Germinal center (tissue), 1 donor: ENCODE measurements around the gene SLC16A5.
A peak's percentile ranks its signal among the peaks of the same experiment; 100 is the strongest.
"Not testable (repeated sequence)": the region's sequence is repeated elsewhere in the genome, so short reads cannot be mapped to it uniquely, and the experiment has no call there.

Experiments
- DNase-seq: peaks from one replicate; pipeline ENCODE4 v3.0.0; 2012; ENCODE audit warnings: mixed read lengths, low spot score

SLC16A5 gene

DNA sequence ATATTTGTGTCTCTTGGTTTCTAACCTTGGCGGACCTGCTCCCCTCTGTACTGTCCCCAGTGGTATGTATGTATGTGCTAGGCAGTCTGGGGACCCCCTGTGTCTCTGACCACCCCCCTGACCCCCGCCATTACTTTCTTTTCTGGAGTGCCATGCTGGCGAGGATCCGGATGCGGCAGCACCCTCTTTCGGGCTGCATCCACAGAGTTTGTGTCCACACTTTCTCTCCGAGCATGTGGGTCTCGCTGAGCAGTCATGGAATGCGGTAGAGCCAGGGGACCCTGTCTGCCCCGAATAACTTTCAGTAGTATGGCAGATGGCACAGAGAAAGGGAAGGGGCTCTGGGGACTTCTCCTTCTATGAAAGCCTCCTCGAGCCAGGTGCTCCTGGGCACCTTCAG is 23.7 kb upstream of the SLC16A5 start:
- DNase-seq, result no peak

DNA sequence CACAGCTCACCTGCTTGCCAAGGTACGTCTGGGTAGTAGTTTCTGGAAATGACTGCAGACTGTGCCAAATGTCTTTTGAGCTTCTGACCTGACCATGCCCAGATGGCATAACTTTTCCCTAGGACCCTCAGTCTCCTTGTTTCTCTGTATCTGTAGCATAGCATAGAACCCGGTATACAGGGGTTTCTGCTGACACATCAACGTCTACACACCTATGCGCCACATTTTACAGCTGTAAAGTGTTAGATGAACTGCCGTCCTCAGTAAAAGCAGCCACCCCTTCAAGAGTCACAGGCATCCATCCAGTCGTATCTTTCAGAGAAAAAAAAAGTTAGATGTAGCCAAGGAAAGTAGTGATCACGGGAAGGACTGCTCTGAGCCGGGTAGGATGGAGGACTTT is 23.3 kb upstream of the SLC16A5 start:
- no peak for DNase-seq

DNA sequence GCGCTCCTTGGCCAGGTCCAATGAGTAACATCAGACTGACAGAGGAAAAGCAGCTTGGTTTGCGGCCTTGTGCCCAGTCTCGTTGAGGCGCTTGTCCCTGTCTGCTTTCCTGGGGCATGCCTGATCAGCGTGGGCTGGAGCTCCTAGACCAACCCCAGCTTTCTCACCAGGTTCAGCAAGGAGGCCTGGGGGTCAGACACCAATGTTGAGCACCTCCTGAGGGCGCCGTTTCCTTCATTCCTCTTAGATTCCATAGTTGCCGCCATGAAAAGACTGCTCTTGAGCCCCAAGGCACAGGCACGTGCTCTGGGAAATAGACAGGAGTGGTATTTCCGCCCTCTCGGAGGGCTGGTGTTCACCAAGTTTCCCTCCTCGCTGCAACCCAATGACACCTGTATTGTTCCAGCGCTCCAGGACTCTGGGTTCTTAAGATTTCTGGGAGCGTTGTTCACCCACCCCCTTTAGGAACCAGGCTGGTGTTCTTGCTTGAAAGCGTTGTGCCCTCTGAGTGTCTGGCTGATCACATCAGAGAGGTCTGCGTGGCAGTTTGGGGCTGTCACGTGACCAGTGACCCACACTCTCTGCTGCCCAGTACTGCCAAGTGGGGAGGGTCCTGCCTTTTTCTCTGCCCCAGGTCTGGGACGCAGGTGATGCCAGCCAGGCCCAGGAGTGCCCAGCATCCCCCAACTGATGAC is 22.7 kb upstream of the SLC16A5 start:
- no peak for DNase-seq

DNA sequence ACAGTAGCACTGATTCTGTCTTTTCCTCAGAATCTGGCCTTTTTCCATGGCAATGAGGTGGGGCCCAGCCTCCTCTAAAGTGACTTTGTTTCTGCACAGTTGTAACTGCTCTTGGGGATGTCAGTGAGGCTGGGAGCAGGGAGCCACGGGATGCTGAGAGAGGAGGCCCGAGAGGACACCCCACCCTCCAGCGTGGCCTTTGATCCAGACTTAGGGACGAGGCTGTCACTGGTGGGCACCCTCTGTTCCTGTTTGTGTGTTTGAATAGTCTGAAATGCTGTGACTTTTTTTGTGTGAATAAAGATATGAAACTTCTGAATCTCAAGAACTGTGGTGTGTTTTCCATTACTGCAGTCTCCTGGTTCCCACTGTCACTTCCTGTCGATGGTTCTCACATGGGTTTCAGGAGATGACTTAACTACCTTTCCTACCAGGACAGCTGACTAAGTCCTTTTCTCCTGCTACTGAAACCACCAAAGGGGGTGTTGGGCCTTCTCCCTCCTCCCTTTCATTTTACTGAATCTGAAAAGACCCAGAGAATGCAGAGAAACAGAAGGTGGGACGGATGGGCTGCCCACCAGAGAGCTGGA is 22.1 kb upstream of the SLC16A5 start:
- no peak for DNase-seq

DNA sequence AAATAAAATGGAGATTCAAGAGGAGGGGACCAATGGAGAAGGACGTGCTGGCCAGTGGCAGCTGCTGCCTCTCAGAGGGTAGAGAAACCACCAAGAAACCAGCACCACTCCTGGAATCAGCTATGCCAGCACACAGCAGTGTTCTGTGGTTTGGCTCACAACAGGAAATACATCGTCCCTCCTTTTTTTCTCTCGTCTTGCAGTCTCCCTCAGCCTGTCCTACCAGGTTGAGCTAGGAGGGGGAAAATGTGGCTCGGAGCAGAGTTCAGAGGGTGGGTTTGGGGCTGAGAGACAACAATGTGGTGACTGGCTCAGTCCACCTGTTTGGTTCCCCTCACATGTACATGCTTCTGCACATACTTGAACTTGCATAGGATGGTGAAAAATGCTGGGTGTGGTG is 19.9 kb upstream of the SLC16A5 start:
- no peak for DNase-seq

DNA sequence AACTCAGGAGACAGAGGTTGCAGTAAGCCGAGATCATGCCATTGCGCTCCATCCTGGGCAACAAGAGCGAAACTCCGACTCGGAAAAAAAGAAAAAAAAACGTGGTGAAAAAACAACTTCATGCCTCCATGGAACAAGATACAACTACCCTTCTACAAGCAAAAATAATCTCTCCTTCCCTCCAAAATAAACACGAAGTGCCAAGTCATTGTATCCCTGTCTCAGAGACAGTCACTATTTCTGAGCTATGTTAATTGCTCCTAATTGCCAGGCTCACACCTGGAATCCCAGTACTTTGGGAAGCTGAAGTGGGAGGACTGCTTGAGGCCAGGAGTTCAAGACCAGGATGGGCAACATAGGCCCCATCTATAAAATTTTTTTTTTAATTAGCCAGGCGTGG is 19.0 kb upstream of the SLC16A5 start:
- no peak for DNase-seq

DNA sequence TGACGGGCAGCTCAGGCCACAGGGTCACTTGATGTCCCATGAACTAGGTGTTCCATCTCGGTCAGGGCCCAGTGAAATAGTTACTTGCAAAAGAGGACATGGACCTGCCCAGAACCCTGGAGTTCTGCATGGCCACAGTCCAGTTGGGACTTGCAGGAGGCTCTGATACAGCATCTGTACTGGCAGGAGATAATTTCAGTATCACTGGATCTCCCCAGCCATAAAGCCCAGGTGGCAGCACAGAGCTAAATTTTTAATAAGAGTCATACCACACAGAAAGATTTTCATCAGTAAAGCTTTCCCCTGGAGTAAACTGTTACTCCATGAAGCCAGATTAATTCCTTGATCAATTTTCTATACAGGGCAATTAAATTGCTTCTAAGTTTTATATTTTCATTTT is 18.0 kb upstream of the SLC16A5 start:
- no peak for DNase-seq

DNA sequence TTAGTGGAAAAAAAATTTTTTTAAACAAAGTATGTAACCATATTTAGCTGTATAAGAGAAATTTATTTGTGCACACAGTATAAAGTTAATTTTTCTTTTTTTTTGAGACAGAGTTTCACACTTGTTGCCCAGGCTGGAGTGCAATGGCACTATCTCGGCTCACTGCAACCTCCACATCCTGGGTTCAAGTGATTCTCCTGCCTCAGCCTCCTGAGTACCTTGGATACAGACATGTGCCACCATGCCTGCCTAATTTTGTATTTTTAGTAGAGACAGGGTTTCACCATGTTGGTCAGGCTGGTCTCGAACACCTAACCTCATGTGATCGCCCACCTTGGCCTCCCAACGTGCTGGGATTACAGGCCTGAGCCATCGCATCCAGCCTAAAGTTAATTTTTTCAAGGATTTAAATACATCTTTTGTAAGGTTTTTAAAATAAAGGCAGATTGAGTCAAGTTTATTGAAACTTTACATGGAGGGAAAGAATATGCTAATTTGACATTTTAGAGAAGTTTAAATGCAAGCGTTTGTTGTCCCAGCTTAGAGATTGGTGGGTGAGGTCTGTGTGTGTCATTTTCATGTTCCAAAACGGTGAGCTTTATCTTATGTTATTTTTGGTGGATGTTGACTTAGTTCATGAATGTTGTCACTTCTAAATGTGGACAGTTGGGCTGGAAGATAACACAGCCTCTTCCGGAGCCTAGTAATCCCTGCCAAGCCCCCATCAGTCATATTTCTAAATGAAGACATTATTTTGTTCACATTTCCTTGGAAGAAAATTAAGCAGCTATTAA is 16.1 kb upstream of the SLC16A5 start:
- not testable (repeated sequence) for DNase-seq

DNA sequence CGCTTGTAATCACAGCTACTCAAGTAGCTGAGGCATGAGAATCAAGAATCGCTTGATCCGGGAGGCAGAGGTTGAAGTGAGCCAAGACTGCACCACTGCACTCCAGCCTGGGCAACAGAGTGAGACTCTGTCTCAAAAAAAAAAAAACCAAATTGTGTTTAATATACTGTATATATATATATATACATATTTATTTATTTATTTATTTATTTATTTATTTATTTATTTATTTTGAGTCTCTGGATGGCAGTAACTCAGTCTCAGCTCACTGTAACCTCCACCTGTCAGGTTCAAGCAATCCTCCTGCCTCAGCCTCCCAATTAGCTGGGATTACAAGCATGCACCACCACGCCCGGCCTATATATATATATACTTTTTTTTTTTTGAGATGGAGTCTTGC is 14.8 kb upstream of the SLC16A5 start:
- DNase-seq, result not testable (repeated sequence)

DNA sequence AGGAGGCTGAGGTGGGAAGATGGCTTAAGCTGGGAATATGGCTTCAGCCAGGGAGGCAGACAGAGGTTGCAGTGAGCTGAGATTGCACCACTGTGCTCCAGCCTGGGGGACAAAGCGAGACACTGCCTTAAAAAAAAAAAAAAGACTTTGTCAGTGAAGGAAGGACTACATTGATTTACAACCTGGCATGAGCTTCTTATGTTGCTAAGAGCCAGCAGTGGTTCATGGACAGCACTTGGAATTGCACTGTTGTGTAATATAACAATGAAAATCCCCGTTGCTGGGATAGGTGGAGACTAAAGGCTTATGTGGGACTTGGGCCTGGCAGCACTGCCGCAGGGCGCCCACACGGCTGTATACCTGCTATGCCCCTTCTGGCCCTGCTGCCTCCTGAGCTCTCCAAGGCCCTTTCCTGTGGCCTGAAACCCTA is 14.1 kb upstream of the SLC16A5 start:
- no peak for DNase-seq

DNA sequence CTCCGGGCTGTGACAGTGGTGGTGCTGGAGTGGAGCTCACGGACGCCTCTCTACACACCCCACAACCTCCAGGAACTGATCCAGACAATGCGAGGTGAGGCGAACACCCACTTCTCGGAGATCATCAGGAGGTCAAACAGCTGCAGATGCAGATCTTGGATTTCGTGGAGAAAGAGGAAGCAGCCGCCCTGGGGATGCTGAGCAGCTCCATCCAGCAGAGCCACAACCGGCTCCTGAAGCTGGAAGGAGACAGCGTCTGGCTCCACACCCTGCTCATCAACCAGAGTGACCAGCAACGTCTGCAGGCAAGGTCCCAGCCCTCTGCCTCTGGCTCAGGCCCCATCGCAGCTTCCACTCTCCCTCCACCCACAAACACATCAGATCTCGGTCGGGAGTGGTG is 13.2 kb upstream of the SLC16A5 start:
- DNase-seq, result no peak

DNA sequence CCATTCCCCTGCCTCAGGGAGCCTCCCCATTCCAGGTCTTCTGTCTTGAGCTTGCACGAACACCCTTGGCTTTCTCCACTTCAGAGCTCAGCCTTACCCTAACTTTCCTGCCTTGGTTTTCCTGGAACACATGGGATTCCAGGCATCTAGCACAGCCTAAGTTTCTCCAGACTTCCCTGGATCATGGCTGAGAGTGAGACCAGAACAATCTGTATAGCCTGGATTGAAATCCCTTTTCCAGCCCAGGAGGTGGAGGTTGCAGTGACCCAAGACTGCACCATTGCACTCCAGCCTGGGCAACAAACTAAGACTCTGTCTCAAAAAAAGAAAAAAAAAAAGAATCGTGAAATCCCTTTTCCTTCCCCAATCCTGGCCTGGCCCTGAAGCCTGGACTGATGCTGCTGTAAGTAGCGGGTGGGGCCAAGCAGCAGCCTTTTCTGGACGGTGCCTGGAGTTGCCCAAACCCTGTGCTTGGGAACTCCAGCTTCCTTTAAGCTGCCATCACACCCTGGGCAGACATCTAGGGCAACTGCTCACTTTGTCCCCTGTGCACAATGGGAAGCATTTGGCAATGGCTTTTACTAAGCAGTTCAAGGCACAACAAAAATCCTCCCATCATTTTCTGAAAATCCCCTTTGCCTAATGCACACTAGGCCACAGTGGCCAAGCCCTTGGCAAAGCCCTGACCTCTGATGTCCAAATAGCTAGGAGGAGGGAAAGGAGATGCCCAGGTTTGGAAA is 12.0 kb upstream of the SLC16A5 start:
- DNase-seq, result no peak

DNA sequence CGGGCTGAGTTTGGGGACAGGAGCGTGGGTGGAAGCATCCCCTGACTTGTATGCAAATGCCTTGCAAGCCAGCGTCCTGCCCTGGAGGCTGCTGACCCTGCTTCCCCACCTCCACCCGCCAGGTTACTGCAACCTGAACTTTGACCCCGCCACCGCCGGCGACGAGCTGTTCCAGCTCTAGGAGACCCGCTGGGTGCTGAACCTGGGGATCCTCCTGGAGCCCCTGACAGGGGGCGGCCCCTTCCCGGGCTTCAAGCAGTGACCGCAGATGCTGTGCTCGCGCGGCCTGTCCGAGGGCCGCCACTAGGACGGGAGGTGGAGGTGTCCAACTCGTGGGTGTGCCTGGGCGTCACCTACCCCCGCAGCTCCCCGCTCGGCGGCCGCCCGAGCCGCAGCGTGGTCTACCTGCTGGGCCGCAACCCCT is 10.7 kb upstream of the SLC16A5 start:
- DNase-seq, result no peak

DNA sequence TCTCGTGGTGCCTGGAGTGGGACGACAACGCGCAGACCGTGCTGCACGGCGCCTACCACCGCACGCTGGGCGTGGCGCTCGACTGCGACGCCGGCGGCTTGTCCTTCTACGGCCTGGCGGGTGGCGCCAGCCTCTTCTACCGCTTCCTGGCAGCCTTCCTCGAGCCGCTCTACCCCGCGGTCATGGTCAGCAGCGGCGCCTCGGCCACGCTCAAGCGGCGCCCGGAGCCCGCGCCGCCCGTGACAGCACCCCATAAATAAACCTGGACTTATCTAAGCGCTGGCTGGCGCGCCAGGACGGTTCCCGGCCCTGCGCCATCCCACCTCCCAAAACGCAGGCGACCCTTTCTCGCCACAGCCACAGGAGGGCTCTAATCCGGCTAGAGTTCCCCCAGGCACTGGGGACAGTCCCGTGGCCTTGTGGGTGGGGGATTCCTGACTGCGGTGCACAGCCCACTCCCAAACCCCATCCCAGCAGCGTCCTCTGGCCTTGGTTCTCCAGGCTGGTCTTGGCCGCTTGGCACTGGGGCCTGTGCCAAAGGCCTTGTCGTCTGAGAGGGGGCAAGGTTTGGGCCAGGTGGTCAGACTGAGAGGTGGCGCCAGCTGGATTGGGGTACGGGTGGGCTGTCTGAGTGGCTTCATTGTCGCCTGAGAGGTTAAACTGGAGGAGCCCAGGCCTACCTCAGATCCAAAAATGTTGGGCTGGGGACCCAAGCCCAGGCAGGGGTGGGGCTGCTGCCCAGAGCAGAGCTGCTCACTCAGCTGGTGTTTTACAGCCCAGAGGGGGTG is 10.1 kb upstream of the SLC16A5 start:
- DNase-seq, result peak; percentile 57

DNA sequence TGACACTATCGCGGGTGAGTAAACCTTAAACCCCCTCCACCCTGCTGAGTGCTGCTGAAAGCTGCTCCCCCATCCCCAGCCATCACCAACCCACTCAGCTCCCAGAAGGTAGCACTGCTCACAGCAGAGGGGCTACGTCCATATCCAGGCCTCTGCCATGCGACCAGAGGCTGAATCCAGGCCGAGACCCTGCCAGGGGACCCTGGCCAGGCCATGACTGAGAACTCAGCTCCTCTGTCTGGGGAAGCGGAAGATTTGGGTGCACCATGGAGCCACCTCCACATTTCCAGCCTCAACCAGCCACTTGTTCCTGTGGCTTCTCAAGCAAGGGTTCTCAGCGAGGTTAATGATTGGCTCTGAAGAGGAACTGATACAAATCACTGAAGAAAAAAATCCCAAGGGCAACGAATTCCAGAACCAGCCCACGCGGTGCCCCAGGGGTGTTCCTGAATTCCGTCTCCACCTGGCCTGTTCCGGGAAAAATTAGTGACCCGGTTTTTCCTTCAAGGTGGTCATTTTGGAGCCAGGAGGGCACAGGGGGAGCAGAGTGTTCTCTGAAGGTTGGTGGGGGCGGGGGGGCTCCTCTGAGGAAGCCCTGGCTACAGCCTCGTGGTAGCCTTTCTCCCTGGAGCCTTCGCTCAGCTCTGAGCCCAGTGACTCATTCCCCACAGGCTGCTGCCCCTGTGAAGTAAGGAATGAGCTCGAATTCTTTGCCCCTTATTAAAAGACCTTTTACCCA is 9.3 kb upstream of the SLC16A5 start:
- no peak for DNase-seq

DNA sequence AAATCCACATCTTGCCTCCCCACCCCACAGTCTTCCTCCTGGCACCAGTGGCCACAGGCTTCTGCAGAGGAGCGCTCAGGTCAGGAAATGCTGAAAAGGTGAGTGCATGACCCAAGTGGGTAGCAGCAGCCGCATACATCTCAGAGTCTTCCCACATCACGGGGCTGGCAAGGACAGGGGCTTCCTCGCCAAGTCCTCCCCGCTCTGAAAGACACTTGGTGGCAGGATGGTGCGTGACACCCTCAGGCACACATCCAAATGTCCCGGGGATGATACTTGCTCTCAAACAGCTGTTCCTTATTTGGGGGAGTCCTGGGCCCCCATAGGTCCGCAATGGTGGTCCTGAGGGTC is 8.8 kb upstream of the SLC16A5 start:
- DNase-seq, result no peak

DNA sequence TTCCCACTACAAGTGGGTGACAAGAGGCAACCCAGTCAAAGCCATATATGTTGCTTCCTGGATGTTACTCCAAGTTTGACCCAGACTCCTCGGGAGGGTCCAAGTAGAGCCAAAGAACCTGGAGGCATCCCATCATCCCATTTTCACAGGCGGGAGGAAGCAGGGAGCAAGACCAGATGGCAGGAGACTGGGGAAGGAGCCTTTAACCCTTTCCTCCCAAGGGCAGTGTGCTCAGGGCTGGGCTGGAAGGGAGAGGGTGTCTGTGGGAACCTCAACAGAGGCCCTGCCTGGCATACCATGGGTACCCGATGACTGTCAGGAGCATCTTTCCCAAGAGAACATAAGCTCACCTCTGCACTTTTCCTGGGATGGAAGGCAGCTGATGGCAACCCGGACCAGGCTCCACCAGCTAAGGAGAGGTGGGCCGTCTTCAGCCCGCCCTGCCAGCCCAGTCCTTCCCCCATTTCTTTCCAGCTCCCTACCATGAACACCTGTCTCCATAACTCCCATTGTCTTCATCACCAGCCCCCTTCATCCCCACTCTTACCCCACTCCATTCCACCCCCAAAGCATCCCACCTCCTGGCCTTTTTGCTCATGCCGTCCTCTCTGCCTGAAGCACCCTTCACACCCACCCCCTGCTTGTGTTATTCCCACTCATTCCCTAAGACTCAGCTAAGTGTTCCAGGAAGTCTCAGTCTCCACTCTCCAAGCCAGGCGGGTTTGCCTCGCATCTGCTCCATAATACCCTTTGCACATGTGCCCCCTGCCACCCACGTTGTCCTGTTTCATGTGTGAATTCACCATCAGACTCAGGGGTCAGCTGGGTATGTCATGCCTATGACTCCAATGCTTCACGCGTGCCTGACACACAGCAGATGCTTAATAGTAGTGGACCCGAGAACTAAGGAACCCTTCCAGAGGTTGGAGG is 5.9 kb upstream of the SLC16A5 start:
- no peak for DNase-seq

DNA sequence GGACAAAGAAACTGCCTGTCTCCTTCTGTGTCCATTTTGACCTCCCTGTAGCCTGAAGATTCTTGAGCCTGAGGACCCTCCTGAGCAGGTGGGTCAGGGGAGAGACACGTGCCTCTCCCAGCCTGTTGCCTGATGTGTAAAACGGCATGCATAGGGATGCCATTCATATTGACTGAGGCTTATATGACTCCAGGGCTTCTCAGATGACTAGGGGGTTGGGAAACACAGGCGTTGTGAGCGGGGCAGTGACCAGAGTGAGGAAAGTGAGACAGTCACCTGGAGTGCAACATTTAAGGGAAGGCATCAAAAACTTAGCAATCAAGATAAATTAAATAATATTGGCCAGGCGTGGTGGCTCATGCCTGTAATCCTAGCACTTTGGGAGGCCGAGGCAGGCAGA is 5.1 kb upstream of the SLC16A5 start:
- DNase-seq, result no peak

DNA sequence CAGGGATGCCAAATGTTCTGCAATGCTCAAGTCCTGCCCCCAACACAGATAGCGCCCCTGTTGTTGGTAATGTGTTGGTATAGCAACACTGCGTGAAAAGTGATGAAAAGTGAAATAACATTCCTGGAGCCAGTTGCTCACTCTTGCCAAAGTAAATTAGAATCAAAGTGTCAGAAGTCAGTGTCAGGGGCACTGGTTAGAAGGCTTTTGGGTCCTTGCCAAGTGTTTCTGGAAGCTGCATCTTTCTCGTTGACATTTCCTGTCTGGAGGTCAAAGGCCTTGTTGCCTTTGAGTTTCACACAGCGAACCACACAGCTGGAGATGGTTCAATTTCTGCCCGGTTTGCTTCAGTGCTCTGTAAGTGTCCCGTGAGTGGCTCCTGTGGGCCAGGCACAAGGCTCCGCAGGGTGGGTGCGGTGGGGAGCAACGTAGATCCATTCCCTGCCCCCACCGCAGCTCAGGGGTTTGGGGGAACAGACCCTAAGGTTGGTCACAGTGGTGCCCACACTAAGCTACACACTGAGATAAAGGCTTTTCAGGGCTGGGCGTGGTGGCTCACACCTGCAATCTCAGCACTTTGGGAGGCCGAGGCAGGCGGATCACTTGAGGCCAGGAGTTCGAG is 3.6 kb upstream of the SLC16A5 start:
- DNase-seq, result no peak
